ENCODE results near the gene CD109.

The CD109 gene

GRCh38 chr6:73870907-73871306, 174.9 kb downstream of the CD109 start:
- DNase-seq: no peak

GRCh38 chr6:73873081-73873480, 177.1 kb downstream of the CD109 start:
- no peak for DNase-seq

All from activated T-cell treated with anti-CD3 and anti-CD28 coated beads for 4 hours (primary cell).